Panc1 (cell line): ENCODE data around the gene ANXA6. TPM values are rescaled to one million over a fixed set of nuclear protein-coding genes. Genes with fewer than 3 reads are reported as not detected.

Source experiments
- ATAC-seq: fragments of 200-7000 bp; cut with Tn5 transposase; 2 replicates; pipeline ENCODE4 v1.9.1; 2020; ENCODE audit warnings: mild to moderate bottlenecking, moderate library complexity
- BruUV-seq: library from RNA; stranded (reverse); fragments of 400-500 nt; replicated peaks from 2 replicates; lab custom pipeline; 2021; lab: Mats Ljungman, UMichigan
- CTCF ChIA-PET: fragments of 300-600 bp; sonication (Branson Sonifier 250); formaldehyde crosslinking; loops from one replicate; lab custom pipeline; 2022; ENCODE audit warnings: antibody characterized with exemption; lab: Charles Lee
- POLR2A ChIA-PET: fragments of 300-600 bp; sonication (Branson Sonifier 250); formaldehyde crosslinking; loops from one replicate; lab custom pipeline; 2022; ENCODE audit warnings: antibody characterized with exemption; lab: Charles Lee
- DNase-seq: peaks from one replicate; pipeline ENCODE4 v3.0.0-alpha.2; 2010; ENCODE audit warnings: low read depth, low spot score
- H3K27ac ChIP-seq: 2 replicates; pipeline ENCODE4 v1.5.1; 2011; ENCODE audit warnings: mild to moderate bottlenecking, low read length, inconsistent platforms
- H3K27me3 ChIP-seq: fragments of 200-500 bp; sonication (Bioruptor generic); 2 replicates; pipeline ENCODE4 v1.6.0; 2014; ENCODE audit warnings: low read length, inconsistent platforms; ENCODE audit not compliant: control insufficient read depth, insufficient read depth
- H3K36me3 ChIP-seq: fragments of 200-500 bp; sonication (Bioruptor generic); 2 replicates; pipeline ENCODE4 v1.5.1; 2014; ENCODE audit warnings: inconsistent platforms, mild to moderate bottlenecking, low read length, moderate library complexity; ENCODE audit not compliant: control insufficient read depth, insufficient read depth
- H3K4me1 ChIP-seq: 2 replicates; pipeline ENCODE4 v1.5.1; 2011; ENCODE audit warnings: inconsistent platforms, mild to moderate bottlenecking, low read length, moderate library complexity; ENCODE audit not compliant: control insufficient read depth, insufficient read depth
- H3K4me3 ChIP-seq, 2 experiments: 2 replicates each; pipeline ENCODE4 v1.5.1; 2011 to 2012; ENCODE audit warnings: low read depth in 2 of 2, low read length in 2 of 2, mild to moderate bottlenecking in 2 of 2, inconsistent platforms in 1 of 2, moderate library complexity in 1 of 2
- H3K9me3 ChIP-seq: fragments of 200-500 bp; sonication (Bioruptor generic); 2 replicates; pipeline ENCODE4 v1.5.1; 2014; ENCODE audit warnings: low read depth, mild to moderate bottlenecking, inconsistent platforms, low read length, moderate library complexity; ENCODE audit not compliant: control insufficient read depth, insufficient read depth
- POLR2AphosphoS5 ChIP-seq: IDR thresholded peaks from 2 replicates; pipeline ENCODE4 v1.6.1; 2012; ENCODE audit warnings: mild to moderate bottlenecking, low read depth, low read length, moderate library complexity
- SIN3A ChIP-seq: IDR thresholded peaks from 2 replicates; pipeline ENCODE4 v1.6.1; 2012; ENCODE audit warnings: low read depth, mild to moderate bottlenecking, low read length, moderate library complexity, borderline replicate concordance; ENCODE audit not compliant: insufficient read depth
- TCF7L2 ChIP-seq: IDR thresholded peaks from 2 replicates; pipeline ENCODE4 v1.6.1; 2011; ENCODE audit warnings: mild to moderate bottlenecking, low read depth, low read length, inconsistent platforms
- in situ Hi-C: cut with HindIII; loops from 2 replicates; pipeline ENCODE4 v1.10.0; 2016; ENCODE audit warnings: low sequenced_read_pairs, low pct_unique_long_range_greater_than_20kb
- intact Hi-C: fragments of 100-400 bp; cut with micrococcal nuclease; formaldehyde crosslinking; loops from one replicate; pipeline ENCODE4 v1.10.0; 2022; ENCODE audit not compliant: unreplicated experiment
- total RNA-seq: library from RNA; stranded (reverse); gene quantifications from one replicate; pipeline ENCODE4 v1.2.1, GENCODE V29; 2021; ENCODE audit not compliant: unreplicated experiment
- TF ChIP-seq, protein P1 (sequence below), 2 experiments: IDR thresholded peaks; 2 replicates each; pipeline ENCODE4 v1.6.1; 2011 to 2012; ENCODE audit warnings: low read depth in 2 of 2, control low read depth in 1 of 2, low read length in 1 of 2, mild to moderate bottlenecking in 1 of 2, moderate library complexity in 1 of 2; ENCODE audit not compliant: insufficient read depth in 1 of 2
- TF ChIP-seq, protein P2 (sequence below): fragments of 450-650 bp; IDR thresholded peaks from 2 replicates; pipeline ENCODE4 v1.5.1; 2017; ENCODE audit warnings: mild to moderate bottlenecking

ANXA6 gene
- total RNA-seq, 1 experiment from 2014 or later = 60.0 TPM

DNA sequence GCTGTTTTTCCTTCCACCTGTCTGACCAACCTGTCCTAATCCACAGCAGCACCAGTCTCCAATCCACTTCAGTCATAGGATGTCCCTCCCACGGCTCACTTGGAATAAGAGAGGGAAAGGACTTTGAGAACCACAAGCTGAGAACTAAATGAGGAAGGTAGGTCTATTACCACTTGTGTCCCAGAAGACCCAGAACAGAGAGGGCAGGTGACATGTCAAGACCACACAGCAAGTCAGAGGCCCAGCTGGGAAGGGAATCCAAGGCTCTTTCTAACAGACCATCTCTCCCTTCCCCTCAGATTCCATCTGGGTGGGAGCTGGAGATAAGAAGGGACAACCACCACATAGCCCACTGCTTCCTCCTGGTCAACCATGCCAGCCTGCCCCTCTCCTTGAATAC is 14.6 kb downstream of the ANXA6 start:
- TF ChIP-seq TCF7L2 (no peak), POLR2AphosphoS5 (no peak), SIN3A (no peak)
- TF ChIP-seq, protein P1, sequence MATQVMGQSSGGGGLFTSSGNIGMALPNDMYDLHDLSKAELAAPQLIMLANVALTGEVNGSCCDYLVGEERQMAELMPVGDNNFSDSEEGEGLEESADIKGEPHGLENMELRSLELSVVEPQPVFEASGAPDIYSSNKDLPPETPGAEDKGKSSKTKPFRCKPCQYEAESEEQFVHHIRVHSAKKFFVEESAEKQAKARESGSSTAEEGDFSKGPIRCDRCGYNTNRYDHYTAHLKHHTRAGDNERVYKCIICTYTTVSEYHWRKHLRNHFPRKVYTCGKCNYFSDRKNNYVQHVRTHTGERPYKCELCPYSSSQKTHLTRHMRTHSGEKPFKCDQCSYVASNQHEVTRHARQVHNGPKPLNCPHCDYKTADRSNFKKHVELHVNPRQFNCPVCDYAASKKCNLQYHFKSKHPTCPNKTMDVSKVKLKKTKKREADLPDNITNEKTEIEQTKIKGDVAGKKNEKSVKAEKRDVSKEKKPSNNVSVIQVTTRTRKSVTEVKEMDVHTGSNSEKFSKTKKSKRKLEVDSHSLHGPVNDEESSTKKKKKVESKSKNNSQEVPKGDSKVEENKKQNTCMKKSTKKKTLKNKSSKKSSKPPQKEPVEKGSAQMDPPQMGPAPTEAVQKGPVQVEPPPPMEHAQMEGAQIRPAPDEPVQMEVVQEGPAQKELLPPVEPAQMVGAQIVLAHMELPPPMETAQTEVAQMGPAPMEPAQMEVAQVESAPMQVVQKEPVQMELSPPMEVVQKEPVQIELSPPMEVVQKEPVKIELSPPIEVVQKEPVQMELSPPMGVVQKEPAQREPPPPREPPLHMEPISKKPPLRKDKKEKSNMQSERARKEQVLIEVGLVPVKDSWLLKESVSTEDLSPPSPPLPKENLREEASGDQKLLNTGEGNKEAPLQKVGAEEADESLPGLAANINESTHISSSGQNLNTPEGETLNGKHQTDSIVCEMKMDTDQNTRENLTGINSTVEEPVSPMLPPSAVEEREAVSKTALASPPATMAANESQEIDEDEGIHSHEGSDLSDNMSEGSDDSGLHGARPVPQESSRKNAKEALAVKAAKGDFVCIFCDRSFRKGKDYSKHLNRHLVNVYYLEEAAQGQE (IDR thresholded peaks at IDR 0.05; ENCODE audit: insufficient read depth in 1 of 2, low read depth in 2 of 2, low read length in 1 of 2) = no peak
- TF ChIP-seq, protein P2, sequence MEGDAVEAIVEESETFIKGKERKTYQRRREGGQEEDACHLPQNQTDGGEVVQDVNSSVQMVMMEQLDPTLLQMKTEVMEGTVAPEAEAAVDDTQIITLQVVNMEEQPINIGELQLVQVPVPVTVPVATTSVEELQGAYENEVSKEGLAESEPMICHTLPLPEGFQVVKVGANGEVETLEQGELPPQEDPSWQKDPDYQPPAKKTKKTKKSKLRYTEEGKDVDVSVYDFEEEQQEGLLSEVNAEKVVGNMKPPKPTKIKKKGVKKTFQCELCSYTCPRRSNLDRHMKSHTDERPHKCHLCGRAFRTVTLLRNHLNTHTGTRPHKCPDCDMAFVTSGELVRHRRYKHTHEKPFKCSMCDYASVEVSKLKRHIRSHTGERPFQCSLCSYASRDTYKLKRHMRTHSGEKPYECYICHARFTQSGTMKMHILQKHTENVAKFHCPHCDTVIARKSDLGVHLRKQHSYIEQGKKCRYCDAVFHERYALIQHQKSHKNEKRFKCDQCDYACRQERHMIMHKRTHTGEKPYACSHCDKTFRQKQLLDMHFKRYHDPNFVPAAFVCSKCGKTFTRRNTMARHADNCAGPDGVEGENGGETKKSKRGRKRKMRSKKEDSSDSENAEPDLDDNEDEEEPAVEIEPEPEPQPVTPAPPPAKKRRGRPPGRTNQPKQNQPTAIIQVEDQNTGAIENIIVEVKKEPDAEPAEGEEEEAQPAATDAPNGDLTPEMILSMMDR = no peak
- POLR2A ChIA-PET = no interaction called here
- H3K9me3 ChIP-seq = no peaks in the 10 kb centered on the region
- BruUV-seq = no TSS peak
- no peak overlapping the region for H3K27ac ChIP-seq
- H3K36me3 ChIP-seq = no peaks in the 10 kb centered on the region
- no peak overlapping the region for H3K4me3 ChIP-seq
- intact Hi-C loops (no loop called here), in situ Hi-C loops (no loop called here)
- DNase-seq (no peak), ATAC-seq (no peak)
- CTCF ChIA-PET = no interaction called here
- no peaks in the 10 kb centered on the region for H3K27me3 ChIP-seq
- H3K4me1 ChIP-seq = no peaks in the 10 kb centered on the region

DNA sequence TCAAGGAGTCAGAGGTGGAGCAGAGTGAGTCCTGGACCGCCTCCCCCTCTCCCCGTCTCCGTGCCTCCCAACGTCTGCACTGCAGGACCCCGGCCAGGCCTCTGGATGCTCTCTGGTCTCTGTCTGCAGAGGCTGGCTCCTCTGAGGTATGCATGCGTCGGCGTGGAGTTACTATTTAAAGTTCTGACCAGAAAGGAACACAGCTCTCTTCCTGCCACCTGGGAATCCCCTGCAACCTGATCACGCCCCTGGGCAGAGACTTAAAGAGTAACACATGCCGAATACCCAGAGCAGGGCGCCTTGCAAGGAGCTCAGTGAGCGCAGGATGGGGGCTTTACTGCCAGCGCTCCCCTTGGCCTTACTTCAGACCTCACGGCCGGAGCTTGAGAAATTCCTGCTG is 16.0 kb downstream of the ANXA6 start:
- in situ Hi-C loops = no loop called here
- no peaks in the 10 kb centered on the region for H3K27me3 ChIP-seq
- CTCF ChIA-PET = interaction anchor here (0.6 kb wide), 1 partner anchor 33 kb away, joined by 3 read pairs; no protein-coding TSS in a partner anchor
- DNase-seq (no peak), ATAC-seq (peak; percentile 38)
- H3K9me3 ChIP-seq = no peaks in the 10 kb centered on the region
- TF ChIP-seq TCF7L2 (no peak), SIN3A (no peak), POLR2AphosphoS5 (no peak)
- TF ChIP-seq, protein P1 (IDR thresholded peaks at IDR 0.05; ENCODE audit: insufficient read depth in 1 of 2, low read depth in 2 of 2, low read length in 1 of 2) = no peak
- TF ChIP-seq, protein P2 = no peak
- no TSS peak for BruUV-seq
- no peak overlapping the region for H3K4me3 ChIP-seq
- H3K36me3 ChIP-seq = no peaks in the 10 kb centered on the region
- intact Hi-C loops = no loop called here
- H3K4me1 ChIP-seq = no peaks in the 10 kb centered on the region
- POLR2A ChIA-PET = interaction anchor here (0.6 kb wide), 2 partner anchors 354 to 497 kb away, joined by 3 to 8 read pairs; no protein-coding TSS in a partner anchor
- no peak overlapping the region for H3K27ac ChIP-seq
